ENCODE data around the gene SOD1.
"Not testable (repeated sequence)": the region's sequence is repeated elsewhere in the genome, so short reads cannot be mapped to it uniquely, and the experiment has no call there.

Gene SOD1

DNA sequence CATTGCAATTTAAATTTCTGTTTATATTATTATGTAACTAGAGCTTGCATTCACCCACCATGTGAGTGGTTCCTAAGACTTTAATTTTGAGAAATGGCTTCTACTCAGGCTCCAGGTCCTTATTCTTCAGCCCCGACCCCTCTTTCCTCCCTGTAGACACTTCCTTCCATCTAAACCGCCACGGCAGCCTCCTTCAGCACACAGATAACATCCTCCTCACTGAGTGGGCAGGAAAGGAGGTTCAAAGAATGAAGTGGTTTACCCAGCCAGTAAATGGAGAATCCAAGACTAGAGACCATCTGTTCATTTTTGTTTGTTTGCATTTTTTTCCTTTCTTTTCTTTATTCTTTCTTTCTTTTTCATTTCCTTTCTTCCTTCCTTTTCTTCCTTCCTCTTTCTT is 37.1 kb upstream of the SOD1 start:
- H3K4me3 ChIP-seq (ENCODE audit: low read depth, low read length) = no peak overlapping the region
- TF ChIP-seq, protein P1, sequence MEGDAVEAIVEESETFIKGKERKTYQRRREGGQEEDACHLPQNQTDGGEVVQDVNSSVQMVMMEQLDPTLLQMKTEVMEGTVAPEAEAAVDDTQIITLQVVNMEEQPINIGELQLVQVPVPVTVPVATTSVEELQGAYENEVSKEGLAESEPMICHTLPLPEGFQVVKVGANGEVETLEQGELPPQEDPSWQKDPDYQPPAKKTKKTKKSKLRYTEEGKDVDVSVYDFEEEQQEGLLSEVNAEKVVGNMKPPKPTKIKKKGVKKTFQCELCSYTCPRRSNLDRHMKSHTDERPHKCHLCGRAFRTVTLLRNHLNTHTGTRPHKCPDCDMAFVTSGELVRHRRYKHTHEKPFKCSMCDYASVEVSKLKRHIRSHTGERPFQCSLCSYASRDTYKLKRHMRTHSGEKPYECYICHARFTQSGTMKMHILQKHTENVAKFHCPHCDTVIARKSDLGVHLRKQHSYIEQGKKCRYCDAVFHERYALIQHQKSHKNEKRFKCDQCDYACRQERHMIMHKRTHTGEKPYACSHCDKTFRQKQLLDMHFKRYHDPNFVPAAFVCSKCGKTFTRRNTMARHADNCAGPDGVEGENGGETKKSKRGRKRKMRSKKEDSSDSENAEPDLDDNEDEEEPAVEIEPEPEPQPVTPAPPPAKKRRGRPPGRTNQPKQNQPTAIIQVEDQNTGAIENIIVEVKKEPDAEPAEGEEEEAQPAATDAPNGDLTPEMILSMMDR (IDR thresholded peaks at IDR 0.05; ENCODE audit: insufficient read depth, low read depth, low read length, missing control alignments) = no peak
- no peak for DNase-seq (ENCODE audit: low read depth)

DNA sequence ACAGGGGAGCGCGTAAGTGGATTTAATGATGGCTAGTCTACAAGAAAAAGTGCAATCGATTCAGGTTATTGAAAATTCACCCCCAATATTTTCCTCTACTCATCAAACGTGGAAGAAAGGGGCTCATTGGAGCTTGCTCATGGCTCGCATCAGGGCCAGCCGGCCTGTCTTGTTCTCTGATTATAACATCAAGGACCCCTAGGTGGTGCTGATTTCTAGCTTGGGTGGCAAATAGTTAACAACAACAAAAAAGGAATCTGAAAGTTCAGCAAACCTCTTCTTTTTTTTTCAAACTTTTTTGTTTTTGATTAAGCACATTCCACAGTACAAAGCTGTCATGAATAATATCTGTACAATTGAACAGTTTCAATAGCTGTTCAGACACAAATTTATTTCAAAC is 35.8 kb upstream of the SOD1 start:
- no peak overlapping the region for H3K4me3 ChIP-seq (ENCODE audit: low read depth, low read length)
- peak; percentile 24 for DNase-seq (ENCODE audit: low read depth)
- TF ChIP-seq, protein P1 (IDR thresholded peaks at IDR 0.05; ENCODE audit: insufficient read depth, low read depth, low read length, missing control alignments) = peak; percentile 12

DNA sequence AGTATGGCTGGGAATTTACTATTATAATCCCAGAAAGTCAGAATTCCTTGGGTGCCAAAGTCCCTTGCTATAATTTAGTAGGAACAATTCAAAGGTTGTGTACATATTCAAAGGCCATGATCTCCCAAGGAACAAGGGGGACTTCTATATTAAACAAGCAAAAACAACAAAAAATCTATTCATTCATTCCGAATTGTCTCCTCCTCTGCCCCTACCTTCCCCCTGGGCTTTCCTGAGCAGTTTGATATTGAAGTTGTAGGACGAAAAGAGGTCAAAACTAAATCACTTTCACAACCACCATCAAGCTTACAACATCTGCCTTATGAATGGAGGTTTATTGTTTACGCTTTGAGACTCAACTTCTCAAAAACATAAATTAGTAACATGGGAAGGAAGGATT is 35.3 kb upstream of the SOD1 start:
- H3K4me3 ChIP-seq (ENCODE audit: low read depth, low read length) = no peak overlapping the region
- TF ChIP-seq, protein P1 (IDR thresholded peaks at IDR 0.05; ENCODE audit: insufficient read depth, low read depth, low read length, missing control alignments) = no peak
- no peak for DNase-seq (ENCODE audit: low read depth)

GRCh38 chr21:31624961-31625491 is 34.5 kb upstream of the SOD1 start:
- H3K4me3 ChIP-seq (ENCODE audit: low read depth, low read length) = no peak overlapping the region
- TF ChIP-seq, protein P1 (IDR thresholded peaks at IDR 0.05; ENCODE audit: insufficient read depth, low read depth, low read length, missing control alignments) = no peak
- no peak for DNase-seq (ENCODE audit: low read depth)

- DNase-seq (ENCODE audit: low read depth) = no peak
- TF ChIP-seq, protein P1 (IDR thresholded peaks at IDR 0.05; ENCODE audit: insufficient read depth, low read depth, low read length, missing control alignments) = no peak
- H3K4me3 ChIP-seq (ENCODE audit: low read depth, low read length) = no peak overlapping the region
These were observed 29.4 kb upstream of the SOD1 start for GRCh38 chr21:31629972-31630711.

- H3K4me3 ChIP-seq (ENCODE audit: low read depth, low read length); DNase-seq (ENCODE audit: low read depth): not testable (repeated sequence)
These were observed 27.6 kb upstream of the SOD1 start for GRCh38 chr21:31631881-31632280.

DNA sequence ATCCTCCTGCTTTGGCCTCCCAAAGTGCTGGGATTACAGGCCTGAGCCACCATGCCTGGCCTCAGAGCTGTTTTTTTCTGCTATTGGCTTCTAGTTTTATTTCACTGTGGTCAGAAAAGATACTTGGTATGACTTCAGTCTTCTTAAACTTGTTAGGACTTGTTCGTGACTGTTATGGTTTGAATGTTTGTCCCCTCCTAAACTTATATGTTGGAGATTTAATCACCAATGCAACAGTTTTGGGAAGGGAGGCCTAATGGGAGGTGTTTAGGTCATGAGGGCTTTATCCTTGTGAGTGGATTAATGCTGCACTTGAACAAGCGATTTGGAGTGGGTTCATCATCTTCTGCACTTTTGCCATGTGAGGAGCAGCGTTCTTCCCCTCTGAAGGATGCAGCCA is 24.5 kb upstream of the SOD1 start:
- H3K4me3 ChIP-seq (ENCODE audit: low read depth, low read length) = no peak overlapping the region
- TF ChIP-seq, protein P1 (IDR thresholded peaks at IDR 0.05; ENCODE audit: insufficient read depth, low read depth, low read length, missing control alignments) = no peak
- DNase-seq (ENCODE audit: low read depth) = peak; percentile 9
